H1 (cell line): ENCODE data around the gene KNDC1. TPM values are rescaled to one million over a fixed set of nuclear protein-coding genes. Genes with fewer than 3 reads are reported as not detected.

ENCODE experiments used
- CTCF ChIA-PET: fragments of 300-600 bp; sonication (Branson Sonifier 250); formaldehyde crosslinking; loops from one replicate; lab custom pipeline; 2021; ENCODE audit not compliant: partially characterized antibody; lab: Charles Lee
- POLR2A ChIA-PET: fragments of 300-600 bp; sonication (Branson Sonifier 250); formaldehyde crosslinking; loops from one replicate; lab custom pipeline; 2021; ENCODE audit warnings: inconsistent platforms; ENCODE audit not compliant: partially characterized antibody; lab: Charles Lee
- DNase-seq, 2 experiments: peaks; one replicate each; pipeline versions ENCODE4 v3.0.0 to v3.0.0-alpha.2; 2010 to 2022; ENCODE audit warnings: low spot score in 2 of 2, low read depth in 1 of 2, mixed read lengths in 1 of 2
- FAIRE-seq: peaks from 2 replicates; lab custom pipeline; 2011; peaks lifted over from hg19 to GRCh38; lab: Jason Lieb, UNC
- H2AFZ ChIP-seq: 2 replicates; pipeline ENCODE4 v1.8.1; 2012; ENCODE audit warnings: low read length, inconsistent platforms
- H2AK5ac ChIP-seq: 2 replicates; pipeline ENCODE4 v1.6.1; 2013; ENCODE audit warnings: low read depth, low read length
- H2BK120ac ChIP-seq: replicated peaks from 2 replicates; pipeline ENCODE3; 2013; ENCODE audit warnings: low read depth, low read length, inconsistent platforms
- H2BK12ac ChIP-seq: 2 replicates; pipeline ENCODE4 v1.6.1; 2013; ENCODE audit warnings: low read depth, low read length
- H2BK15ac ChIP-seq: 2 replicates; pipeline ENCODE4 v1.6.1; 2013; ENCODE audit warnings: low read length
- H2BK20ac ChIP-seq: 2 replicates; pipeline ENCODE4 v1.6.1; 2013; ENCODE audit warnings: low read length
- H2BK5ac ChIP-seq: 2 replicates; pipeline ENCODE4 v1.6.1; 2013; ENCODE audit warnings: low read depth, low read length
- H3K14ac ChIP-seq: 2 replicates; pipeline ENCODE4 v1.6.1; 2013; ENCODE audit warnings: inconsistent platforms; ENCODE audit not compliant: insufficient read length
- H3K18ac ChIP-seq: 2 replicates; pipeline ENCODE4 v1.6.1; 2013; ENCODE audit warnings: low read length; ENCODE audit errors: extremely low read depth
- H3K23ac ChIP-seq: 2 replicates; pipeline ENCODE4 v1.6.1; 2013; ENCODE audit warnings: inconsistent platforms; ENCODE audit not compliant: insufficient read length
- H3K23me2 ChIP-seq: 2 replicates; pipeline ENCODE4 v1.6.1; 2013; ENCODE audit warnings: low read depth, low read length
- H3K27ac ChIP-seq: 2 replicates; pipeline ENCODE4 v1.6.1; 2011; ENCODE audit warnings: low read depth, low read length, inconsistent platforms
- H3K27me3 ChIP-seq, 4 experiments: replicated peaks in 1 of 4; 1 replicate in 1 of 4; 2 replicates in 3 of 4; pipeline versions ENCODE4 v1.6.1 to v1.8.1; 2011 to 2013; ENCODE audit warnings: low read length in 3 of 4, mild to moderate bottlenecking in 3 of 4, inconsistent platforms in 2 of 4, mixed read lengths in 2 of 4, moderate library complexity in 1 of 4; ENCODE audit not compliant: control insufficient read depth in 3 of 4, insufficient read depth in 3 of 4; ENCODE audit errors: extremely low read depth in 1 of 4
- H3K36me3 ChIP-seq, 4 experiments: 2 replicates each; pipeline versions ENCODE4 v1.6.1 to v1.8.1; 2011 to 2013; ENCODE audit warnings: mild to moderate bottlenecking in 4 of 4, low read length in 3 of 4, moderate library complexity in 2 of 4, control low read depth in 1 of 4, inconsistent platforms in 1 of 4; ENCODE audit not compliant: insufficient read depth in 4 of 4, control insufficient read depth in 2 of 4
- H3K4ac ChIP-seq: replicated peaks from 2 replicates; pipeline ENCODE3; 2013; ENCODE audit warnings: low read length, low read depth, mixed read lengths, inconsistent platforms; ENCODE audit not compliant: insufficient read length
- H3K4me1 ChIP-seq, 4 experiments: replicated peaks in 1 of 4; 1 replicate in 1 of 4; 2 replicates in 3 of 4; pipeline versions ENCODE4 v1.6.1 to v1.8.1; 2011 to 2013; ENCODE audit warnings: low read length in 3 of 4, inconsistent platforms in 2 of 4, mixed read lengths in 1 of 4; ENCODE audit not compliant: insufficient read depth in 4 of 4, control insufficient read depth in 3 of 4
- H3K4me2 ChIP-seq, 2 experiments: 2 replicates each; pipeline versions ENCODE4 v1.6.1 to v1.8.1; 2011 to 2013; ENCODE audit warnings: low read depth in 2 of 2, low read length in 2 of 2, control low read depth in 1 of 2, inconsistent platforms in 1 of 2, mild to moderate bottlenecking in 1 of 2; ENCODE audit not compliant: insufficient read depth in 1 of 2
- H3K4me3 ChIP-seq, 4 experiments: fragments of 200-600, 300-600 bp in 1 of 4; sonication (generic), shearing (Covaris generic), sonication (Bioruptor Twin) in 1 of 4; 2 replicates each; pipeline versions ENCODE4 v1.5.1 to v1.8.1; 2011 to 2016; ENCODE audit warnings: low read length in 4 of 4, low read depth in 3 of 4, control low read depth in 2 of 4, inconsistent platforms in 2 of 4, mild to moderate bottlenecking in 2 of 4, mixed read lengths in 1 of 4, moderate library complexity in 1 of 4; ENCODE audit not compliant: insufficient read depth in 2 of 4; ENCODE audit errors: extremely low read depth in 1 of 4
- H3K56ac ChIP-seq: replicated peaks from 2 replicates; pipeline ENCODE3; 2013; ENCODE audit warnings: low read depth, mild to moderate bottlenecking, mixed read lengths, low read length, inconsistent platforms; ENCODE audit not compliant: insufficient read length
- H3K79me1 ChIP-seq: 2 replicates; pipeline ENCODE4 v1.6.1; 2013; ENCODE audit warnings: low read depth, low read length, control low read depth
- H3K79me2 ChIP-seq, 2 experiments: 2 replicates each; pipeline versions ENCODE4 v1.6.1 to v1.8.1; 2012 to 2013; ENCODE audit warnings: low read length in 2 of 2, mild to moderate bottlenecking in 2 of 2, inconsistent platforms in 1 of 2; ENCODE audit not compliant: insufficient read depth in 2 of 2, control insufficient read depth in 1 of 2
- H3K9ac ChIP-seq, 4 experiments: replicated peaks in 1 of 4; 1 replicate in 1 of 4; 2 replicates in 3 of 4; pipeline versions ENCODE4 v1.6.1 to v1.8.1; 2011 to 2013; ENCODE audit warnings: low read depth in 3 of 4, low read length in 3 of 4, control low read depth in 2 of 4, mild to moderate bottlenecking in 2 of 4, moderate library complexity in 2 of 4, inconsistent platforms in 1 of 4; ENCODE audit errors: extremely low read depth in 1 of 4
- H3K9me3 ChIP-seq, 2 experiments: 2 replicates each; pipeline versions ENCODE4 v1.6.1 to v1.8.1; 2012 to 2013; ENCODE audit warnings: mild to moderate bottlenecking in 2 of 2, moderate library complexity in 2 of 2, control low read depth in 1 of 2, inconsistent platforms in 1 of 2, low read depth in 1 of 2, low read length in 1 of 2, mixed read lengths in 1 of 2; ENCODE audit not compliant: insufficient read depth in 2 of 2
- H4K20me1 ChIP-seq, 2 experiments: replicated peaks in 1 of 2; 2 replicates each; pipeline versions ENCODE3 to v1.8.1; 2011 to 2013; ENCODE audit warnings: inconsistent platforms in 2 of 2, low read length in 2 of 2, mild to moderate bottlenecking in 1 of 2; ENCODE audit not compliant: insufficient read depth in 2 of 2, control insufficient read depth in 1 of 2
- H4K5ac ChIP-seq: 2 replicates; pipeline ENCODE4 v1.6.1; 2013; ENCODE audit warnings: low read length, low read depth, mixed read lengths, inconsistent platforms; ENCODE audit not compliant: insufficient read length
- H4K8ac ChIP-seq: 2 replicates; pipeline ENCODE4 v1.8.0; 2013; ENCODE audit warnings: mild to moderate bottlenecking, moderate library complexity, low read length, inconsistent platforms; ENCODE audit not compliant: insufficient read depth; ENCODE audit errors: extremely low read depth
- H4K91ac ChIP-seq: replicated peaks from 2 replicates; pipeline ENCODE3; 2013; ENCODE audit warnings: low read length, mixed read lengths, inconsistent platforms; ENCODE audit not compliant: insufficient read length
- NRF1 ChIP-seq: IDR thresholded peaks from 2 replicates; pipeline ENCODE4 v1.6.1; 2011; ENCODE audit warnings: mild to moderate bottlenecking, low read depth, low read length, improper control_type of control experiment
- POLR2AphosphoS5 ChIP-seq: IDR thresholded peaks from 2 replicates; pipeline ENCODE4 v1.6.1; 2011; ENCODE audit warnings: low read depth, low read length
- SP2 ChIP-seq: IDR thresholded peaks from 2 replicates; pipeline ENCODE4 v1.6.1; 2012; ENCODE audit warnings: mild to moderate bottlenecking, low read length, inconsistent platforms
- TAF1 ChIP-seq: IDR thresholded peaks from 2 replicates; pipeline ENCODE4 v1.6.1; 2011; ENCODE audit warnings: mild to moderate bottlenecking, low read depth, low read length
- TAF7 ChIP-seq: optimal IDR thresholded peaks from 2 replicates; pipeline ENCODE3; 2011; ENCODE audit warnings: low read depth, mild to moderate bottlenecking, inconsistent platforms, low read length, moderate library complexity, borderline replicate concordance
- TCF12 ChIP-seq: IDR thresholded peaks from 2 replicates; pipeline ENCODE4 v1.6.1; 2011; ENCODE audit warnings: low read depth, mild to moderate bottlenecking, low read length
- TEAD4 ChIP-seq: IDR thresholded peaks from 2 replicates; pipeline ENCODE4 v1.6.1; 2012; ENCODE audit warnings: low read depth, low read length, inconsistent platforms, mixed read lengths
- WGBS, 2 experiments: shearing (Covaris generic) in 1 of 2; methylation state at CpG; one replicate each; pipeline versions ENCODE4 v1.1.6 to v1.1.7; 2013 to 2015; ENCODE audit warnings: low lambda C conversion rate in 2 of 2, mixed read lengths in 2 of 2, inconsistent platforms in 1 of 2, low coverage in 1 of 2, missing lambda C conversion rate in 1 of 2; ENCODE audit not compliant: insufficient replicate concordance in 2 of 2, insufficient coverage in 1 of 2, insufficient read length in 1 of 2; ENCODE audit errors: extremely low coverage in 1 of 2, missing lambda C conversion rate in 1 of 2; 5-methylcytosine and 5-hydroxymethylcytosine counted together
- polyA plus RNA-seq, 7 experiments: library from polyadenylated mRNA; depleted of rRNA in 3 of 7; stranded (reverse) in 5 of 7; unstranded in 2 of 7; fragments of >200 nt in 5 of 7; fragments of 200-250 nt in 2 of 7; gene quantifications; 1 replicate in 5 of 7; 2 replicates in 1 of 7; 4 replicates in 1 of 7; pipeline versions ENCODE4 v1.2.1 to v1.2.3, GENCODE V29; 2011 to 2013; ENCODE audit warnings: missing spikeins in 2 of 7, mixed read lengths in 2 of 7
- total RNA-seq: library from RNA; stranded (reverse); fragmentation: NEBNext Ultra II Directional; extraction: Animal tissue kit (Norgen Biotek cat#: 25700); gene quantifications from 2 replicates; pipeline ENCODE4 v1.2.1, GENCODE V29; 2021

The KNDC1 gene
- total and polyA plus RNA-seq, 2 of the 8 experiments (the other 6 are each of a cell fraction or from before 2014, with no cell fraction given) = 7.5 to 16.7 TPM

DNA sequence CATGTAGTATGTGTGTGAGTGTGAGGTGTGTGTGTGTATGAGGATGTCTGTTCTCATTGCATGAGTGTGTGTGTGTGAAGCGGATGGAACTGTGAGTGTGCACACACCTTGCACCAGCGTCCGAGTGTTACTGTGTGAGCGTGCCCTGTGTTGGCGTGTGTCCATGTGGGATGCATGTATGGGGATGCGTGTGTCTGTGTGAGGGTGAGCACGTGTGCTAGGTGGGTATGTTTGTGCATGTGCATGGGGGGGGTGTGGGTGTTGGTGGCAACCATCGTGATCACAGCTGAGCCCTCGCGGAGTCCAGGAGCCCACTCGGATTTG lies 6.4 kb downstream of the KNDC1 start:
- Histone ChIP-seq H3K36me3 (peaks cover 2 to 24% (median 10%) of the 10 kb centered on the region in 4 experiments; a peak in 6 of 8 replicates), H4K91ac (no peak overlapping the region), H3K56ac (no peak overlapping the region), H3K4ac (peak overlapping the region; percentile 94), H3K23me2 (no peaks in the 10 kb centered on the region), H2BK15ac (peak overlapping the region; percentile 94), H3K4me1 (peaks cover 0 to 24% (median 11%) of the 10 kb centered on the region in 4 experiments; a peak in 6 of 7 replicates), H3K4me2 (no peak overlapping the region), H2AFZ (no peak overlapping the region), H2BK120ac (no peak overlapping the region), H2BK12ac (peak overlapping the region; percentile 63; the same call in 1 of the 2 replicates), H4K5ac (no peak overlapping the region), H3K27me3 (no peaks in the 10 kb centered on the region; a peak in 1 of 7 replicates), H3K18ac (no peak overlapping the region), H2BK20ac (no peak overlapping the region), H2BK5ac (peak overlapping the region; percentile 86; the same call in 1 of the 2 replicates), H3K9ac (no peak overlapping the region), H4K8ac (no peak overlapping the region), H3K9me3 (no peaks in the 10 kb centered on the region; a peak in 1 of 4 replicates), H3K79me1 (peaks cover 20% of the 10 kb centered on the region), H3K4me3 (no peak overlapping the region), H3K27ac (no peak overlapping the region), H4K20me1 (peaks cover 0 to 15% of the 10 kb centered on the region in 2 experiments), H3K79me2 (peaks cover 0 to 10% of the 10 kb centered on the region in 2 experiments; a peak in 1 of 4 replicates), H3K14ac (no peak overlapping the region), H2AK5ac (peak overlapping the region; percentile 84), H3K23ac (no peak overlapping the region)
- ChIA-PET POLR2A (interaction anchor here (1.4 kb wide), 1 partner anchor 13 kb away, joined by 3 read pairs; no protein-coding TSS in a partner anchor), CTCF (interaction anchor here (1.1 to 2.3 kb wide), 4 partner anchors 14 to 138 kb away, joined by 3 to 7 read pairs (median 3); no protein-coding TSS in a partner anchor)
- TF ChIP-seq POLR2AphosphoS5 = no peak
- TF ChIP-seq SP2 = no peak
- no peak for TF ChIP-seq NRF1
- TF ChIP-seq TCF12 = no peak
- TF ChIP-seq TAF1 = no peak
- no peak for TF ChIP-seq TEAD4
- TF ChIP-seq TAF7 = no peak
- WGBS, 2 experiments = 89% methylated on average over 11 of the region's 11 CpGs; no CpG with 5 or more reads in 1 of the 2 experiments
- FAIRE-seq (no peak), DNase-seq (no peak)
